ENCODE measurements around the gene LPCAT1. TPM values are rescaled to one million over a fixed set of nuclear protein-coding genes. Genes with fewer than 3 reads are reported as not detected.

The LPCAT1 gene
- total and polyA plus RNA-seq, 2 experiments from 2014 or later = 78.0 to 255 TPM

GRCh38 chr5:1443171-1443570 lies 80.6 kb downstream of the LPCAT1 start (continued):
- TF ChIP-seq, protein P1, sequence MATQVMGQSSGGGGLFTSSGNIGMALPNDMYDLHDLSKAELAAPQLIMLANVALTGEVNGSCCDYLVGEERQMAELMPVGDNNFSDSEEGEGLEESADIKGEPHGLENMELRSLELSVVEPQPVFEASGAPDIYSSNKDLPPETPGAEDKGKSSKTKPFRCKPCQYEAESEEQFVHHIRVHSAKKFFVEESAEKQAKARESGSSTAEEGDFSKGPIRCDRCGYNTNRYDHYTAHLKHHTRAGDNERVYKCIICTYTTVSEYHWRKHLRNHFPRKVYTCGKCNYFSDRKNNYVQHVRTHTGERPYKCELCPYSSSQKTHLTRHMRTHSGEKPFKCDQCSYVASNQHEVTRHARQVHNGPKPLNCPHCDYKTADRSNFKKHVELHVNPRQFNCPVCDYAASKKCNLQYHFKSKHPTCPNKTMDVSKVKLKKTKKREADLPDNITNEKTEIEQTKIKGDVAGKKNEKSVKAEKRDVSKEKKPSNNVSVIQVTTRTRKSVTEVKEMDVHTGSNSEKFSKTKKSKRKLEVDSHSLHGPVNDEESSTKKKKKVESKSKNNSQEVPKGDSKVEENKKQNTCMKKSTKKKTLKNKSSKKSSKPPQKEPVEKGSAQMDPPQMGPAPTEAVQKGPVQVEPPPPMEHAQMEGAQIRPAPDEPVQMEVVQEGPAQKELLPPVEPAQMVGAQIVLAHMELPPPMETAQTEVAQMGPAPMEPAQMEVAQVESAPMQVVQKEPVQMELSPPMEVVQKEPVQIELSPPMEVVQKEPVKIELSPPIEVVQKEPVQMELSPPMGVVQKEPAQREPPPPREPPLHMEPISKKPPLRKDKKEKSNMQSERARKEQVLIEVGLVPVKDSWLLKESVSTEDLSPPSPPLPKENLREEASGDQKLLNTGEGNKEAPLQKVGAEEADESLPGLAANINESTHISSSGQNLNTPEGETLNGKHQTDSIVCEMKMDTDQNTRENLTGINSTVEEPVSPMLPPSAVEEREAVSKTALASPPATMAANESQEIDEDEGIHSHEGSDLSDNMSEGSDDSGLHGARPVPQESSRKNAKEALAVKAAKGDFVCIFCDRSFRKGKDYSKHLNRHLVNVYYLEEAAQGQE (IDR thresholded peaks at IDR 0.05; ENCODE audit: unreplicated experiment) = no peak
- TF ChIP-seq ETS1 (IDR thresholded peaks at IDR 0.05) (no peak), CTCF (conservative IDR thresholded peaks at IDR 0.05; ENCODE audit: low read depth in 2 of 2) (no peak), NANOG (IDR thresholded peaks at IDR 0.05; ENCODE audit: borderline replicate concordance) (no peak), JUNB (IDR thresholded peaks at IDR 0.05; ENCODE audit: unreplicated experiment) (no peak), STAT1 (IDR thresholded peaks at IDR 0.05; ENCODE audit: unreplicated experiment) (no peak)

GRCh38 chr5:1442222-1443145 lies 81.3 kb downstream of the LPCAT1 start:
- DNase-seq (ENCODE audit: low spot score) = no peak
- Mint-ChIP-seq H3K4me1 (0 out of 3 replicates have a peak, but pooled peaks cover 4% of the 10 kb centered on the region), H3K27me3 (ENCODE audit: insufficient read depth, low read depth, poor library complexity) (peaks cover 50% of the 10 kb centered on the region), H3K4me3 (no peak overlapping the region), H3K9me3 (peaks cover 3% of the 10 kb centered on the region; the same call in 2 of the 3 replicates), H3K27ac (no peak overlapping the region), H3K36me3 (ENCODE audit: low read depth) (no peaks in the 10 kb centered on the region; the same call in 2 of the 3 replicates)
- H3F3A ChIP-seq (replicated peaks; ENCODE audit: low read depth) = no peaks in the 10 kb centered on the region
- H3K27me3 ChIP-seq (ENCODE audit: insufficient read depth) = peaks cover 51% of the 10 kb centered on the region
- no peak overlapping the region for H3K4me3 ChIP-seq
- no peak overlapping the region for H2AFZ ChIP-seq
- H3K36me3 ChIP-seq (ENCODE audit: insufficient read depth) = no peaks in the 10 kb centered on the region
- peaks cover 6% of the 10 kb centered on the region for H4K20me1 ChIP-seq (replicated peaks; ENCODE audit: insufficient read depth)
- H3K9me2 ChIP-seq (ENCODE audit: insufficient read depth) = peaks cover 8% of the 10 kb centered on the region
- no peaks in the 10 kb centered on the region for H3K79me2 ChIP-seq (replicated peaks; ENCODE audit: insufficient read depth)
- ATAC-seq = no peak
- H3K4me1 ChIP-seq (ENCODE audit: insufficient read depth) = no peaks in the 10 kb centered on the region
- H3K27ac ChIP-seq (ENCODE audit: low read depth) = no peak overlapping the region
- H3K4me2 ChIP-seq = no peak overlapping the region
- TF ChIP-seq, protein P2, sequence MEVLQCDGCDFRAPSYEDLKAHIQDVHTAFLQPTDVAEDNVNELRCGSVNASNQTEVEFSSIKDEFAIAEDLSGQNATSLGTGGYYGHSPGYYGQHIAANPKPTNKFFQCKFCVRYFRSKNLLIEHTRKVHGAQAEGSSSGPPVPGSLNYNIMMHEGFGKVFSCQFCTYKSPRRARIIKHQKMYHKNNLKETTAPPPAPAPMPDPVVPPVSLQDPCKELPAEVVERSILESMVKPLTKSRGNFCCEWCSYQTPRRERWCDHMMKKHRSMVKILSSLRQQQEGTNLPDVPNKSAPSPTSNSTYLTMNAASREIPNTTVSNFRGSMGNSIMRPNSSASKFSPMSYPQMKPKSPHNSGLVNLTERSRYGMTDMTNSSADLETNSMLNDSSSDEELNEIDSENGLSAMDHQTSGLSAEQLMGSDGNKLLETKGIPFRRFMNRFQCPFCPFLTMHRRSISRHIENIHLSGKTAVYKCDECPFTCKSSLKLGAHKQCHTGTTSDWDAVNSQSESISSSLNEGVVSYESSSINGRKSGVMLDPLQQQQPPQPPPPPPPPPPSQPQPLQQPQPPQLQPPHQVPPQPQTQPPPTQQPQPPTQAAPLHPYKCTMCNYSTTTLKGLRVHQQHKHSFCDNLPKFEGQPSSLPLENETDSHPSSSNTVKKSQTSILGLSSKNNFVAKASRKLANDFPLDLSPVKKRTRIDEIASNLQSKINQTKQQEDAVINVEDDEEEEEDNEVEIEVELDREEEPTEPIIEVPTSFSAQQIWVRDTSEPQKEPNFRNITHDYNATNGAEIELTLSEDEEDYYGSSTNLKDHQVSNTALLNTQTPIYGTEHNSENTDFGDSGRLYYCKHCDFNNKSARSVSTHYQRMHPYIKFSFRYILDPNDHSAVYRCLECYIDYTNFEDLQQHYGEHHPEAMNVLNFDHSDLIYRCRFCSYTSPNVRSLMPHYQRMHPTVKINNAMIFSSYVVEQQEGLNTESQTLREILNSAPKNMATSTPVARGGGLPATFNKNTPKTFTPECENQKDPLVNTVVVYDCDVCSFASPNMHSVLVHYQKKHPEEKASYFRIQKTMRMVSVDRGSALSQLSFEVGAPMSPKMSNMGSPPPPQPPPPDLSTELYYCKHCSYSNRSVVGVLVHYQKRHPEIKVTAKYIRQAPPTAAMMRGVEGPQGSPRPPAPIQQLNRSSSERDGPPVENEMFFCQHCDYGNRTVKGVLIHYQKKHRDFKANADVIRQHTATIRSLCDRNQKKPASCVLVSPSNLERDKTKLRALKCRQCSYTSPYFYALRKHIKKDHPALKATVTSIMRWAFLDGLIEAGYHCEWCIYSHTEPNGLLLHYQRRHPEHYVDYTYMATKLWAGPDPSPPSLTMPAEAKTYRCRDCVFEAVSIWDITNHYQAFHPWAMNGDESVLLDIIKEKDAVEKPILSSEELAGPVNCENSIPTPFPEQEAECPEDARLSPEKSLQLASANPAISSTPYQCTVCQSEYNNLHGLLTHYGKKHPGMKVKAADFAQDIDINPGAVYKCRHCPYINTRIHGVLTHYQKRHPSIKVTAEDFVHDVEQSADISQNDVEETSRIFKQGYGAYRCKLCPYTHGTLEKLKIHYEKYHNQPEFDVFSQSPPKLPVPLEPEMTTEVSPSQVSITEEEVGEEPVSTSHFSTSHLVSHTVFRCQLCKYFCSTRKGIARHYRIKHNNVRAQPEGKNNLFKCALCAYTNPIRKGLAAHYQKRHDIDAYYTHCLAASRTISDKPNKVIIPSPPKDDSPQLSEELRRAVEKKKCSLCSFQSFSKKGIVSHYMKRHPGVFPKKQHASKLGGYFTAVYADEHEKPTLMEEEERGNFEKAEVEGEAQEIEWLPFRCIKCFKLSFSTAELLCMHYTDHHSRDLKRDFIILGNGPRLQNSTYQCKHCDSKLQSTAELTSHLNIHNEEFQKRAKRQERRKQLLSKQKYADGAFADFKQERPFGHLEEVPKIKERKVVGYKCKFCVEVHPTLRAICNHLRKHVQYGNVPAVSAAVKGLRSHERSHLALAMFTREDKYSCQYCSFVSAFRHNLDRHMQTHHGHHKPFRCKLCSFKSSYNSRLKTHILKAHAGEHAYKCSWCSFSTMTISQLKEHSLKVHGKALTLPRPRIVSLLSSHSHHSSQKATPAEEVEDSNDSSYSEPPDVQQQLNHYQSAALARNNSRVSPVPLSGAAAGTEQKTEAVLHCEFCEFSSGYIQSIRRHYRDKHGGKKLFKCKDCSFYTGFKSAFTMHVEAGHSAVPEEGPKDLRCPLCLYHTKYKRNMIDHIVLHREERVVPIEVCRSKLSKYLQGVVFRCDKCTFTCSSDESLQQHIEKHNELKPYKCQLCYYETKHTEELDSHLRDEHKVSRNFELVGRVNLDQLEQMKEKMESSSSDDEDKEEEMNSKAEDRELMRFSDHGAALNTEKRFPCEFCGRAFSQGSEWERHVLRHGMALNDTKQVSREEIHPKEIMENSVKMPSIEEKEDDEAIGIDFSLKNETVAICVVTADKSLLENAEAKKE (CRISPR knock-in tag; IDR thresholded peaks at IDR 0.05) = no peak
- TF ChIP-seq ZNF114 (CRISPR knock-in tag; IDR thresholded peaks at IDR 0.05) = no peak
- TF ChIP-seq EZH2phosphoT487 (IDR thresholded peaks at IDR 0.05; ENCODE audit: unreplicated experiment) = no peak

Data from GM23338 (cell line).